Stimulated activated CD8-positive, alpha-beta memory T cell treated with anti-CD3 and anti-CD28 coated beads, Interleukin-15, amount 100 ng/mL, for 4 hours (primary cell): ENCODE data around the gene ALKAL2.
"Not testable (repeated sequence)": the region's sequence is repeated elsewhere in the genome, so short reads cannot be mapped to it uniquely, and the experiment has no call there.

Experiments
- DNase-seq, 2 donors: peaks; one replicate each; pipeline ENCODE4 v3.0.0-alpha.2; 2020; ENCODE audit warnings: low read depth in 2 of 2

Gene ALKAL2, protein sequence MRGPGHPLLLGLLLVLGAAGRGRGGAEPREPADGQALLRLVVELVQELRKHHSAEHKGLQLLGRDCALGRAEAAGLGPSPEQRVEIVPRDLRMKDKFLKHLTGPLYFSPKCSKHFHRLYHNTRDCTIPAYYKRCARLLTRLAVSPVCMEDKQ

DNA sequence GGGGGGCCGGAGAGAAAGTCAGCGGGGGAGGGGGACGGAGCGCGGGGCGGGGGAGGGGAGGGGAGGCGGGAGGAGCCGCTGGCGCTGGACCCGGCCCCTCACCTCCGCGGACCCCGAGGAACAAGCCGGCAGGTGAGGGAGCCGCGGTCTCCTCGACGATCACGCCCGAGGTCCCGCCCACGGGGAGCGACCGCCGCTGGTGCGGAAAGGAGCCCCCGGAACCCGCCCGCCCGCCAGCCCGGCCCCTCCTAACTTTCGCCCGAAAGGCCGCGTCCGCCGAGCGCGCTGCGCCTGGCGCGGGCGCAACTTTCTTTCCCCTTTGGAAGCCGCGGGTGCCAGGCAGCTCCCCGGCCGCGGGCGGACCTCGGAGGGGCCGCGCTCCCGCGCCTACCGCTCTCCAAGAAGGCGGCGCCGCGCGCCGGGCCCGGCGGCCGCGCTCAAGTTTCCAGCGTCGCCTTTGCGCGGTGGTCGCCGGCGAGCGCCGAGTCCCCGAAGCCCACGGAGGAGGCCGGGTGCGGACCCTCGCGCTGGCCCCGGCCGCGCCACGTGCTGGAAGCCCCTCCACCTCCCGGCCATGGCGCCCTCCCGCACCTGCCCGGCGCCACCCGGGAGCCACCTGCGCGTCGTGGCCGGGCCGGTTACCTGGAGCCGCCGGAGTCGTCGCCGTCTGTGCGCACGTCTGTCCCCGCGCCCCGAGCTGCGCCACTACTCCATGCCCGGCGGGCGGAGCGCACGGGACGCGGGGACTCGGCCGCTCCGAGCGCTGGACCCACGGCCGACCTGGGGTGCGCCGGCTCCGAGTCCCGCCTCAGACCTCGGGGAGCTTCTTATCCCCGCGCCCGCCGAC, at the start of gene ALKAL2:
Gene ALKAL2 (minus strand): TSS at position 181 of the 847 bp plus-strand sequence. CDS start 256 bp downstream, outside the sequence.
- DNase-seq: no peak

DNA sequence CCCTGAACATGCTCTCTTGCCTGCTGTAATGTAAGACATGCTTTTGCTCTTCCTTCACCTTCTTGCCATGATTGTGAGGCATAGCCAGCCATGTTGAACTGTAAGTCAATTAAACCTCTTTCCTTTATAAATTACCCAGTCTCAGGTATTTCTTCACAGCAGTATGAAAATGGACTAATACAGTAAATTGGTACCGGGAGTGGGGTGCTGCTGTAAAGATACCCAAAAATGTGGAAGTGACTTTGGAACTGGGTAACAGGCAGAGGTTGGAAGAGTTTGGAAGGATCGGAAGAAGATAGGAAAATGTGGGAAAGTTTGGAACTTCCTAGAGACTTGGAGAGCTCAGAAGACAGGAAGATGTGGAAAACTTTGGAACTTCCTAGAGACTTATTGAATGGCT, 49.1 kb upstream of the ALKAL2 start:
- not testable (repeated sequence) for DNase-seq

DNA sequence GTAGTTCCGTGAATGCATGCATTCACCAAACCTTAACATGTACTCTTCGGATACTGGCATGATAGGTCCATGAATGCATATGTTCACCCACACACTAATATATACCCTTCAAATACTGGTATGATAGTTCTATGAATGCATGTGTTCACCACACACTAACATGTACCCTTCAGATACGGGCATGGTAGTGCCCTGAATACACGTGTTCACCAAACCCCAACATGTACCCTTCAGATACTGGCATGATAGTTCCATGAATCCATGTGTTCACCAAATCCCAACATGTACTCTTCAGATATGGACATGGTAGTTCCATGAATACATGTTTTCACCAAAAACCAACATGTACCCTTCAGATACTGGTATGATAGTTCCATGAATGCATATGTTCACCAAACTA, 48.5 kb upstream of the ALKAL2 start:
- no peak for DNase-seq

DNA sequence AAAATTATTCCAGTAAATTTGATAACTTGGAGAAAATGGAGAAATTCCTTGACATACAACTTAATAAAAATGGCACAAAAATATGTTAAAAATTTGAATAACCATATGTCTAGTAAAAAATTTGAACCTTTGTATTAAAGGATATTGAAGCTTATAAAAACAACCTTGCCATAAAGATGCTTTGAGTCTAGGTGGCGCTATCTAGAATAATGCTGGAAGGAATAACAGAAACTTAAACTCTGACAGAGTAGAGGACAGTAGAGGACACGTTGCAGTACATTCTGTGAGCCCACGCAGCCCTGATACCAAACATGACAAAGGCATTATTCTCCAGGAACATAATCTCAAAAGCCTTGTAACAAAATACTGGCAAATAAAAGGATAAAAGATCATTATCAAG, 44.7 kb upstream of the ALKAL2 start:
- DNase-seq: no peak

DNA sequence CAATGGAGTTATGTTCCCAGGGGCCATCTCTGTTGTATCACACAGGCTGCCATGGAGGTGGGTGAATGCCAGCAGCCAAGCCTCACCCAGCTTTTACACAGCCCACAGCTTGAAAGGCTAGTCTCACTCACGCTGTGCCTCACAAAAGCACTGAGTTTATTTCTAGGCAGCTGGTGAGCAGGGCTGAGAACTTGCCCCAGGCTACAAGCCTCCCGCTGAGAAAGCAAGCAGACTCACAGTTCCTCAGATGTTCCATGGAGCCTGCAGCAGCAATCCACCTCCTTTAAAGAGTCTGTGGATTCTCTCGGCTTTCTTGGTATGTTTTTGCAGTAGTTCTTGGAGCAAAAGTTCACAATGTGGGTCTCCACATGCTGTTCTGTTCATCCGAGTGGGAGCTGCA, 40.9 kb upstream of the ALKAL2 start:
- no peak for DNase-seq

DNA sequence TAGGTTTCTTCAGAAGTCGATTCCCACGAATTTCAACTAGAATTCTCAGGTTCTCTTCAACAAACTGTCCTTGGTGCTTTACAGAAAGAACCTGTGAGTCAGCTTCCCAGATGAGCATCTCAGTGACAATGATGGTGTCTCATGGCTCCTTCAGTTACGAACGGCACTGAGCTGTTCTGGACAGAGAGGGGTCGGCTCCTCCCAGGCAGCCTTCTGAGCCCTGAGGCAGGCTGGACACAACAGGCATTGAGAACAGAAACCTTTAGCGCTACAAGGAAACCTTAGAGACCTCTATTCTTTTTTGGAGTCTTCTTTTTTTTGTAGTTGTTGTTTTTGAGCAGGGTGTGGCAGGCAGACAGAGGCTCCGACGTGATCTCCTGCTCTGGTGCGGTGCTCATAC, 35.1 kb upstream of the ALKAL2 start:
- no peak for DNase-seq

DNA sequence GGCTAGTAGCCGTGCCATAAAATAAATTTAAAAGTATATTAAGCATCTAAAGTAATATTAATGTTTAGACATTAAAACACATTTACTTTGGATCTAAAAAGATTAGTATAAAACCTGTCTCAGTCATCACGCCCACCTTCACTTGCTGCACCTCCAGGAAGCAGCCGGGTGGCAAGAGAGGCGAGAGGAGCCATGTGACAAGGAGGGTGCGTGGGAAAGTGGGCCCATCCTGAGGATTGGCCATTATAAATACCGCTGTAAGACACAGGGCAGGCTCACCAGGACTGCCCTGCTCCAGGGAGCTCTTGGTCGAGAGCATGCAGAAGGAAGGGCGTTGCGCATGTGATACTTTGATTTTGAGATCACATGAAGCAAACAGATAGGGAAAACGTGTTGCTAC, 34.4 kb upstream of the ALKAL2 start:
- no peak for DNase-seq

DNA sequence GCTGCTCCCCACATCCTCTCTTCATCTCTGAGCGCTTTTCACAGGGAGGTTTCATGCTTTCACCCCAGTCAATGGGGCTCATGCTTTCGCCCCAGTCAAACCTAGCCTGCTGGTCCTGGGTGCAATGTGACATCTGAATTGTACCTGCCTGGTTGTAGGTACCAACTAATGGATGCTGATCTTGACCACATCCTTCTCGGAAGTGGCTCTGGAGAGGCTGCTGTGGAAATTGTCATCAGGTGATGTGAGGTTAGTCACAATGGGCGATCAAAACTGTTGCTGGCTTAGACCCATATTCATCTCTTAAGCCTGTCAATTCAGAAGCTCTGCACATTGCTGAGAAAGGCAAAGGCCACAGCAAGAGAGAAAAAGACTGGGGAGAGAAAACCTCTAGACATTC, 32.7 kb upstream of the ALKAL2 start:
- DNase-seq: no peak

DNA sequence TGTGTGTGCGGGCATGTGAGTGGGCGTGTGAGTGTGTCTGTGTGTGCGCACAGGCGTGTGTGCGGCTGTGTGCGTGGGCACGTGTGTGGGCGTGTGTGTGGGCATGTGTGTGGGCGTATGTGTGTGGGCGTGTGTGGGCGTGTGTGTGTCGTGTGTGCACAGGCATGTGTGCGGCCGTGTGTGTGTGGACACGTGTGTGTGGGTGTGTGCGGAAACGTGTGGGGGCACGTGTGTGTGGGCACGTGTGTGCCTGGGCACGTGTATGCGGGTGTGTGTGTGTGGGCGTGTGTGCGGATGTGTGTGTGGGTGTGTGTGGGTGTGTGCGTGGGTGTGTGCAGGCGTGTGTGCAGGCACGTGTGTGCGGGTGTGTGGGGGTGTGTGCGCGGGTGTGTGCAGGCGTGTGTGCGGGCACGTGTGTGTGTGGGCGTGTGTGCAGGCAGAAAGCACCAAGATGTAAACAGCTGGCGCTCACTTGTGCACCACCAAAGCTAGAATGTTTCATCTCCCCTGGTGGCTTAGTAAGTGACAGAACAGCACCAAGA, 31.2 kb upstream of the ALKAL2 start:
- no peak for DNase-seq

DNA sequence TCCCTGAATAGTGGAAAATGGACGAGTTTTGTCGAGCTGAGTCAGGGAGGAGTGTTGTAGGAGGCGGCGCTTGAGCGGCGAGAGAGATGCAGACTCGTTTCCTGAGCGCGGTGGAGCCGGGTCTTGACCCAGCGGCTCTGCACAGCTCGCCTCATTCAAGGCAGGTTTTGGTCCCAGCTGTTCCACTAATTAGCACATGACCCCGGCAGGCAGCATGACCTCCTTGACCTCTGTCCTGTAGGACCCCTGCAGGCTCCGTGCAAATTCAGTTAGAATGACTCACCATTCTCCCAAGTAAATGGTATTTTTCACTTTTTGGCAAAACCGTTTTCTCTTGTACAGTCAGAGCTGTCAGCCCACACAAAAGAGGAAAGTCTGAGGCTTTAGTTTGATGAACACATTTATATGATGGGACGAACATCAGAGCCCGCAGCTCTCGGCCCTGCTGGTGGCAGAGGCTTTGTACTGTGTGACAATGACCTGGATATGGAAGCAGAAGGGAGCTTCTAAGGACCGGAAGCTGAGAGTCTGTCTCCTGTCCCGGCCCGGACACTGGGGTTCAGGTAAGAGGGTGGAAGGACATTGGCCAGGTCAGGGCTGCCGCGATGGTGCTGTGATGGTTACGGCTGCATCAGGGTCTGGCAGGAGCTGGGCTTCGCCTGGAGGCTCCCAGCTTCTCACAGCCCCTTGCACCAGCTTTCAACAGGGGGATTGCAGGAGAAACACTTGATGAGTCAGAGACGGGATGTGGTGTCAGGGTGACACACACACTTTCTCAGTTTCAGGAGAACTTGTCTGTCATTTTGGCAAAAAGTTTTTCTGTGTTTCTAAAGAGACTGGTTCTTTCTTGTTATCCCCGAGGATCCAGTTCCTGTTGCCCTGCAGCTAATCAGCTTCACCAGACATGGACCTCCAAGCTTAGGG, 29.9 kb upstream of the ALKAL2 start:
- no peak for DNase-seq

DNA sequence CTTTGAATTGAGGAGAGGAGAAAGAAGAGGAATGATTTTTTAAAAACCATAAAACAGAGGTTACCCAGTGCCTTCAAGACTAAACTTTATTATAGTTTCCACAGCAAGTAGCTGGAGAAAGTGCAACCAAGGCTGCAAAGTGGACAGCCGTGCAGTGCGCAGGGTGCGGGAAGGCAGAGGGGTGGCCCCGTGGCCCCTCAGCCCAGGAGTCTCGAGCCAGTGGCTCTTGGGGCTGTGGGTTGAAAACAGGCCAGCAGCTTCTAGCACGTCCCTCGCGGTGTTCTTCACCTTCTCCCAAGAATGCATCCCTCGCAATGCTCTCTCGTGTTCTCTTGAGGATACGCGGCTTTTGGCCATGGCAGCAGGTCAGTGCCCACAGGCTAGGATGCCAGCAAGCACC, 28.5 kb upstream of the ALKAL2 start:
- DNase-seq: no peak

DNA sequence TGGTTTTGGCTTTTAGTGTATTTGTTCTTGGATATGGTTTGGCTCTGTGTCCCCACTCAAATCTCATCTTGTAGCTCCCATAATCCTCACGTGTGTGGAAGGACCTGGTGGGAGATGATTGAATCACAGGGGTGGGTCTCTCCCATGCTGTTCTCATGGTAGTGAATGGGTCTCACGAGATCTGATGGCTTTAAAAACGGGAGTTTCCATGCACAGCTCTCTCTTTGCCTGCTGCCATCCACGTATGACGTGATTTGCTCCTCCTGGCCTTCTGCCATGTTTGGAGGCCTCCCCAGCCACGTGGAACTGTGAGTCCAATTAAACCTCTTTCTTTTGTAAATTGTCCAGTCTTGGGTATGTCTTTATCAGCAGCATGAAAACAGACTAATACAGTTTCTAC, 28.0 kb upstream of the ALKAL2 start:
- not testable (repeated sequence) for DNase-seq

DNA sequence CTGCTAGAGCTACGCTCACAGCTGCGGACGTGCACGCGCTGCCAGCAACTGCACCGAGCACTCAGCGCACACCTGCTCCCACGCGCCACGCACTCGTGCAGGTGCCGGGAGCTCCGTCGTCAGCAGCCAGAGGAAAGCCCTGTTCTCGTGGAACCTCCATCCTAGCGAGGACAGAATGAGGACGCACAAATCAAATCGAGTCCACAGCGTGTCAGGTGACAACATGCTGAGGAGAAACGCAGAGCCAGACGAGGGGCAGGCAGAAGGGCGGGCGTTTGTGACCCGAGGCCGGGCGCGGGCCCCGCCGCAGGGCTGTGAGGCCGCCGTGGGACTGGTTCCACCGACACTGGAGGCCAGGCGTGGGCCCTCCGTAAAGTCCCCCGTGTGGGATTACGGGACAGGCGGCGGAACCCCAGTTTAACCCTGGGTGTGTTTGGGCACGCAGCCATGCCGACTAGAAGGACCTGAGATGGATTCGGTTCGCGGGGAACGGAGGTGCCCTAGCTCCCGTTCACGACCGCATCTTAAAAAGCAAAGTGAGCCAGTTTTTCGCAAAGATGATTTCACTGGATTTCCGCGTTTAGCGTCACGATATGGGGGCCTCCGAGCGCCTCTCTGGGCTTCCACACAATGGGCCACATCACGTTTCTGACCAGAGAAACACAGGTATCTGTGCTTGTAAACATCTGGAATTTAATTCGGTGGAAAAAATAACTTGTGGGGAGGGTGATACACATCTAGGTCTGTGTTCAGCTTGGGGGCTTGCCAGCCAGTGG, 26.9 kb upstream of the ALKAL2 start:
- no peak for DNase-seq

DNA sequence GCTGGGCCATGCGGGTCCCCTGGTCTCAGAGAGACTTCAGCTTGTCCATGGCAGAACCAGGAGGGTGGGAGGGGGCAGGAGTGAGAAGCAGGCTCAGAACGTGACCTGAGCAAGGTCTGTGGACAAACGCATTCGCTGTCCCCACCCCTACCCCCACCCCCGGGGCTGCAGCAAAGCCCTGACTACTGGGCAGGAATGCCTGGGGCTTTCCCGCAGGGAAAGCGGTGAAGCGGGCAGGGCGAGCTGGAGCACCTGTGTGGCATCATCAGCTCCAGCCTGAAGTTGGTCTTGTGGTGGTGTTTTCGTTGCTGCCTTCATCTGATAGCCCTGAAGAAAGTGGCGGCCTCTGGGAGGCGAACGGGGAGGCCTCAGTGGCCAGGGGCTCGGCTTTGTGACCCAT, 26.1 kb upstream of the ALKAL2 start:
- DNase-seq: no peak

DNA sequence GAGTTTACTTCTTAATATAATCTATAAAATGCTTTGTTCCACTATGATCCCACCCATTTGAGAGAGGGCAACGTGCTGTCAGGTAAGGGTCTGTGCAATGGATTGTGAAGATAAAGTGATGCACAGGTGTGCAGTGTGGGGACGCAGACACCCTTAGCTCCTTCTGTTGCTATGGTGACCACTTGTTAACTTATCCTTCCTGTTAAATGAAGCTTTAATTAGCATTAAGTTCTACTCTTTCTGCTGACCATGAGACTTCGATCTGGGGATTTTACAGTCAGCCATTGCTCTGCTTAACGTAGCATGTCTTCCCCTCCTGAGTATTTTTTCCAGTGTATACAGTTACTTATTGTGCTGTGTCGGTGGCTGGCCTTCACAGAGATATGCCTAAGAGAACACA, 23.1 kb upstream of the ALKAL2 start:
- no peak for DNase-seq

DNA sequence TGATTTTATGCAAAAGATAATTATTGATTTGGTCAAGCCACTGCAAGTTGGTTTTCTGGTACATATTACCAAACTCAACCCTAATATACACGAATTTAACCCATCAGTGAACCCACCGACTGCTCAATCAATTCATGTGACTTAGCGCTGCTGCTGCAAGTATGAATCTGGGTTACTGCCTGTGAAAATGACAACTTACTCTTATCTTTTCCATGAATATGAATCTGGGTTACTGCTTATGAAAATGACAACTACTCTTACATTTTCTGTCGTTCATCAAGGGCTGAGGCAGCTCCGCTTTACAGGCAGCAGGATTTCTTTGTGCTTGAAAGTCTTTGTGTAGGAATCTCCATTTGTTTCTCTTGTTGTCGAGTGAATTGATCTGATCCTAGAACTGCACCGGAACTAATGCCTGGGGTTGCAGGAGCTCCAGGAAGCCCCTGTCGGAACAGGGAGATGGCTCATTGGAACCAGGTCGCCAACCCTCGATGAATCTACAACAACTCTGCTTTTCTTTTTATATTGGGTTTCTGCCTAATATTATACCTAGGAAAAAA, 22.1 kb upstream of the ALKAL2 start:
- DNase-seq: no peak

DNA sequence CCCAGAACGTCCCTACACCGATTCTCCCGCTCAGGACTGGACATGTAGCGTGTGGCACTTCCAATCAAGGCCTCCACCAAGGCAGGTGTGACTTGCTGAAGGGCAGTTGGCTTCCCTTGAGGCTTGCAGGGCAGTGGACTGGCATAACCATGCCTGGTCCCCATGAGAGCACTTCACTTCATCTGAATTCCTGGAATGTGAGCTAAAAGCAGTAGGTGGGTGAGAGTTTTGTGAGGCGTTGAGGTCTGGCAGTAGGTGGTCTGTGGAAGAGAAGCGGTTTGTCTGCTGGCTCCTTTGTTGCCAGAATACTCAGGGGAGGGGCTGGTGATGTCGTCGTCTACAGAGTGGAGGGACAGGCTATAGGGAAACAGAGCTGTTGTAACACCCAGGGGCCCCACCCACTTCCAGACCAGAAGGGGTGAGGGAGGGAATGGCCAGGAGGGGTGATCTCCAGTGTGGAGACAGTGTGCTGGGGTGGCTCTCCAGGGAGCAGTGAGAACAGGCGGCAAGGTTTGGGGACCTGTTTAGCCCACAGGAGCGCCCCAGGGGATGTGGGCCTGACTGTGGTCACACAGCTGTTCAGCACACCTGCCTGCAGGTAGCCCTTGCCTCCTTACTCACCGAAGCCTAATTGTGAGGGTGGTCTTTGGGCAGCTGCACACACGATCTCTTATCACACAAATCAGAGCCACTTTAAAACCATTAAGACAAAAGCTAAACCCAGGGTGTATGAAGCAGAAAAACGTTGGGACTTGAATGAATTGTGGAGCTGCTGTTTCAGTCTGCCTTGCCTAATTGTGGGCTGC, 21.5 kb upstream of the ALKAL2 start:
- no peak for DNase-seq

DNA sequence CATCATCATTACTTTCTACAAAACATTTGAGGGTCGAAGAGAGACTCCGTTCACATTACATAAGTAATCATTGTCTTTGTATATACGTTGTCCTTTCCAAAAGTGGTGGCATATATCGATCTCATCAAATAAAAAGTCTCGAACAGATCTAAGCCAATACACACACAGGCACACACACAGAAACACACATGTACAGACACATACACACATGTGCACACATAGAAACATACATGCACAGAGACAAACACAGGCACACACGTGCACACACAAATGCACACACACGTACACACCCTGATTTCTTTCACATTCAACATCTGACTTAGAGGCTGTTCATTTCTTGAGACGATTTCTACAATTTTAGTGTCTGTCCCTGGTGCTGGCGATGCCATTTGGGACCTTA, 17.5 kb upstream of the ALKAL2 start:
- no peak for DNase-seq

DNA sequence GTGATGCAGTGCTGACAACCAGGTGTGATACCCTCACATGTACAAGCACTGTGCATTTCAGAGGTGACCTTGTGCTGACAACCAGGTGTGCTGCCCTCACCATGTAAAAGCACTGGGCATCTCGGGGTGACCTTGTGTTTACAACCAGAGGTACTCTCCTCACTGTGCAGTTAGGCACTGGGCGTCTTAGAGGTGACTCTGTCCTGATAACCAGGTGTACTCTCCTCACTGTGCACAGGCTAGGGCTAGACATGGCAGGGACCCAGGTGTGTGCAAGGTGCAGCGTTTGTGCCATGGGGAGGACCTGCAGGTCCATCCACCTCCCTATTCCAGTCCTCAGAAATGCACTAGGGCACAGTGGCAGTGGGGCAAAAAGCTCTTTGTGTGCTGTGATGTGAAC, 8.5 kb upstream of the ALKAL2 start:
- no peak for DNase-seq

DNA sequence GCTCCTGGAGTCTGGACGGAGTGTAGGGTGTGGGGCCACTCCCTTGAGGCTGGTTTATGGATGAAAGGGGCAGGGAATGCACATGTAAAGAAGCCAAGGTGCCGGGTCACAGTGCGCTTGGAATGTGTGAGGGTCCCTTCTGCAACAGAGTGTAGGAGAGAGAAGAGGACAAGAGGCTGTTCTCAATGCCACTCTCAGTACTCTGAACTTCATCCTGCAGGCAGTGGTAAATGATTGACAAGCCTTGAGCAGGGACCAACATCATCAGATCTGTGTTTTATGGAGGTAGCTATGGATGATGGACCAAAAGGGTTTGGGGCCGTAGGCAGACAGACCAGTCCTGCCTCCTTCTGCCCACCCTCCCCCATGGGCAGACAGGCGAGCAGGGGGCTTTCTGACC, 7.2 kb upstream of the ALKAL2 start:
- DNase-seq: no peak
